ENCODE results near the gene MCEMP1.

Gene MCEMP1
- 0 reads per million in 2 donors for total RNA-seq

DNA sequence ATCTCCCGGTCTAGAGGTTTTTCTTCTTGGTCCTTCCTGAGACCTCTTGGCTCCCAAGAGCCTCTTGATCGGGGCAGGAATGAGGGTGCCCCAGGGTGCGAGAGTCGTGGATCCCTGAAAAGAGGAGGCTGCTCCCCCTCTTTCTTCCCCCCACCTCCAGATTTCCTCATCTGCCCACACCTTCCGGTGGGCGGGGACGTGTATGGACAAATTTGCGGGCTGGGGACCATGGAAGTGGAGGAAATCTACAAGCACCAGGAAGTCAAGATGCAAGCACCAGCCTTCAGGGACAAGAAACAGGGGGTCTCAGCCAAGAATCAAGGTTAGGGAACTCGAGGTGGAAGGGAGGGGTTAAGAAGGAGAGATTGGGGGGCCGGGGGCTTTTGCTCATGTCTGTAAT lies at the start of gene MCEMP1:
Gene MCEMP1 (plus strand): TSS at position 237 of the 400 bp plus-strand sequence. CDS start 31 bp downstream, at position 268.
- DNase-seq: no peak

DNA sequence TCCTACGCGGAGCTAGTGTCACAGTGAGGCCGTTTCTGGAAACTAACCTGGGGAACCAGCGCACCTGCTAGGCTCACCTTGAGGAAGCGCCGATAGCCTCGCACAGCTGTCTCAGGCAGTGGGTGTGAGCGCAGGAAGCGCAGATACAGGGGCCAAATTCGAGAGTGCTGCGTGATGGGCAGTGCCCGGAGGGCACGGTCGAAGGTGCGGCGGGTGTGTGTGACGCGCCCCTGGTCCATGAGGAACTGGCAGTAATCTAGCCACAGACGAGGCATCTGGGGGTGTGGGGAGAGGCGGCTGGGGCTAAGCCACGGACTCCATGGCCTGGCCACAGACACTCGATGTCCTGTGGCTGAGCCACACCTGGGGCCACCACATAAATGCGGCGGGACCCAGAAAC lies 49.7 kb upstream of the MCEMP1 start:
- DNase-seq: no peak

DNA sequence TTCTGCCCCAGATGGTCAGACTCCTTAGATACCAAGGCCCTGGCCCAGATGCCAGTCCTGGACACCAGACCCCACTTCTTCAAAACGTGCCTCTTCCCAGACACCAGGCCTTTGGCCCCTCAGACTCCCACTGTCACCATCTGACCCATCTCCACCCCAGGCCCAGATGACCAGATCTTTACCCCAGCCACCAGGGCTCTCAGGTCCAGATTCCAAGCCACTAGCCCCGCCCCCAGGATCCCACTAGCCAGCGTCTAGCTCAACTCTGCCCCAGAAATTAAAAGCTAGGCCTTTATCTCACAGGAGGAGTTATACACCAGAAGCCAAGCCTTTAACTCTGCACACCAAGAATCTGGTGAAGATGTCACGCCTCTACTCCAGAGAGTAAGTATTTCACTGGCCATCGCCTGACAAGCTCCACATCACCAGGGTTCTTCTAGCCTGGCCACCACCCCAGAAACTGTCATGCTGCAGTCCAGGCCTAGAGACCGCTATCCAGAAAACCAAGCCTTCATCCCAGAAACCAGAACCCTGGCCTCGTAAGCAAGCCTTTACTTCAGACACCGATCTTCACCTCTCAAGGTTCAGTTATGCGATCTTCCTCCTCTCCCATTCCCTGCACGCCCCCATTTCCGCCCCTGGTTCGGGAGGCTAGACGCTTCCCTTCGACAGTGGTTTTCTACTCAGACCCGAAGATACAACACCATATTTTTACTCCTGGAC lies 48.1 kb upstream of the MCEMP1 start:
- no peak for DNase-seq

- peak; percentile 87 for DNase-seq
These were observed 47.4 kb upstream of the MCEMP1 start, which contains the start of the genes PET100 and XAB2 for GRCh38 chr19:7629347-7630054. PET100 (plus strand) TSS chr19:7629793; CDS start chr19:7629834, 41 bp downstream. XAB2 (minus strand) TSS chr19:7629545; CDS start chr19:7629527, 18 bp downstream.

- no peak for DNase-seq
These were observed 45.3 kb upstream of the MCEMP1 start for GRCh38 chr19:7631577-7631976.

DNA sequence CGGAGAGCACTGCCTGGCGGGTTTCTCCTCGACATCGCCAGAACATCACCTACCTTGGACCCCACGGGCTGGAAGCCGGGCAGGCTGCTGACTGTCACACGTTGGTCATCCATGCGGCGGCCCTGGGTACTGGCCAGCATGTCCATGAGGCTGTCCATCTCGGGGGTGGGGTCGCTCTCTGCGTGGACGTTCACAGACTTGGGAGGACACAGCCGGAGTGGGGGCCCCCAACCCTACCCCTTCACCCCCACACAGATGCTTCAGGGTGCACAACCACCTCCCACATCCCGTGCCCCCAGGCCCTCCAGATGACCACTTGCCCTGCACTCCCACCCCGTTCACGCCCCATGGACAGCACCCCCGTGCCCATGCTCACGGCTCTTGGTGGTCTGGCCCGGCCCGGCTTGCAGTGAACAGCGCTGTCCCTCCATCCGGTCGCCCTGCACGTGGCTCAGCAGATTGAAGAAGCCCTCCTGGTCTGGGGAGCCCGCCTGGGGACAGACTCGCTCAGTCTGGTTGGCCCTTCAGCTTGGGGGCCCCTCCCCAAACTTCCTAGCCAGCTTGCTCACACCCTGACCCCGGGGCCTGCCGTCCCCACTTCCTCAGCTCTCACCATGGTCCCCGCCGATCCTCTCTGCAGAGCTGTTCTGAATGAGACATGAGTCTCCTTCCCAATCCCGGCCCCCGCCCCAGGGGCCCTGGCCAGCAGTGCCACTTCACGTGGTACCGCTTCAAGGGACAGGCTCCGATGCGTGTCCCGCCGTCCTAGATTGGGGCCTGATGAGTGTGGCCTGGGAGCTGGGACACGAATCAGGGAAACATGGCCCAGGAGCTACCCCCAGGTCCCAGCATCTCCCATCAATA lies 44.3 kb upstream of the MCEMP1 start:
- no peak for DNase-seq

DNA sequence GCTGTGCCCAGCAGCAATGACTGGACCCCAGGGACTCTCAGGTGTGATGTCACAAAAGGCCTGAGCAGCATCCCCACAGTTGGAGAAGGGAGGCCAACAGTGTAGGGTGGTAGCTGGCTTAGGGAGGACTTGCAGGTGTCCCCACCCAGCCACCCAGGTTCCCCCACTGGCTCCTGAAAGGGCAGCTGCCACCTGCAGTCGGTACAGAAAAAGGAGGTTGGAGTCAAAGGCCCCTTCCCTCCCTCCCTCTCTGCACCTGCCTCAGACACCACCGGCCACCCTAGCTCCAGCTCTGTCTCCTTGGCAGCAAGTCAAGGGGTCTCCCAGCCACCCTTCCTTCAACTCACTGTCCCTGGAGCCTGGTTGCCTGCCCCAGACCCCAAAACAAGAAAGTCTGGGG lies 43.2 kb upstream of the MCEMP1 start, which contains the start of gene PCP2:
Gene PCP2 (minus strand): TSS at position 22 of the 400 bp plus-strand sequence. CDS start 262 bp downstream, outside the sequence.
- DNase-seq: no peak

GRCh38 chr19:7635670-7636069 lies 41.2 kb upstream of the MCEMP1 start:
- no peak for DNase-seq

- DNase-seq: no peak
These were observed 40.6 kb upstream of the MCEMP1 start for GRCh38 chr19:7636317-7636690.

DNA sequence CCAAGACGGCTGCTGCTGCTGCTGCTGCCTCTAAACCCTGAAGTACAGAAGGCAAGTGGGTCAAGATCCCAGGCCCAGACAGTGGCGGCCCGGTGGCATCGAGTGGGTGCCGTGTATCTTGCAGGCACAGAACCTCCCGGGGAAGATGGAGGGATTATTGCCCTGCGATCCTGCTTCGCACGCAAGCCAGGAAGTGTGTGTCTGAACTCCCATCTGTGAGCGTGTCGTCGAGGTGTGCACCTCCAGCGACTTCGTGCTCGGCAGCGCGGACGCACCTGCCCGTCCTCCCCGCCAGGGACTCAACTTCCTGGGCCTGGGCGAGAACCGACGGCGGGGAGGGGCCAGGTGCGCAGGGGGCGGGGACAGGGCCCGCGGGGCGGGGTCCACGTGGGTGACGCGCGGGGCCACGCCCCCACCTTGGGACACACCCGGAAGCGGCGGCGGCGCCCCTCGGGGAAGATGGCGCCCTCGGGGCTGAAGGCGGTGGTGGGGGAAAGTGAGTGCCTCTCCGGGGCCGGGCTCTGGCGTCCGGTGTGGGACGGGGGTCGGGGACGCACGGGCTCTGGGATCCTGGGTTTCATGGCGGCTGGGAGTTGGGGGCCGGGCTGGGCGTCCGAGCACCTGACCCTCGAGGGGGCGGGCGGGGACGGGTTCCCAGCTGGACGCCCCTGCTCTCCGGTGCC lies 40.1 kb upstream of the MCEMP1 start, which contains the start of gene STXBP2:
Gene STXBP2 (plus strand): TSS at position 420 of the 683 bp plus-strand sequence. CDS start 40 bp downstream, at position 460.
- DNase-seq: peak; percentile 96

DNA sequence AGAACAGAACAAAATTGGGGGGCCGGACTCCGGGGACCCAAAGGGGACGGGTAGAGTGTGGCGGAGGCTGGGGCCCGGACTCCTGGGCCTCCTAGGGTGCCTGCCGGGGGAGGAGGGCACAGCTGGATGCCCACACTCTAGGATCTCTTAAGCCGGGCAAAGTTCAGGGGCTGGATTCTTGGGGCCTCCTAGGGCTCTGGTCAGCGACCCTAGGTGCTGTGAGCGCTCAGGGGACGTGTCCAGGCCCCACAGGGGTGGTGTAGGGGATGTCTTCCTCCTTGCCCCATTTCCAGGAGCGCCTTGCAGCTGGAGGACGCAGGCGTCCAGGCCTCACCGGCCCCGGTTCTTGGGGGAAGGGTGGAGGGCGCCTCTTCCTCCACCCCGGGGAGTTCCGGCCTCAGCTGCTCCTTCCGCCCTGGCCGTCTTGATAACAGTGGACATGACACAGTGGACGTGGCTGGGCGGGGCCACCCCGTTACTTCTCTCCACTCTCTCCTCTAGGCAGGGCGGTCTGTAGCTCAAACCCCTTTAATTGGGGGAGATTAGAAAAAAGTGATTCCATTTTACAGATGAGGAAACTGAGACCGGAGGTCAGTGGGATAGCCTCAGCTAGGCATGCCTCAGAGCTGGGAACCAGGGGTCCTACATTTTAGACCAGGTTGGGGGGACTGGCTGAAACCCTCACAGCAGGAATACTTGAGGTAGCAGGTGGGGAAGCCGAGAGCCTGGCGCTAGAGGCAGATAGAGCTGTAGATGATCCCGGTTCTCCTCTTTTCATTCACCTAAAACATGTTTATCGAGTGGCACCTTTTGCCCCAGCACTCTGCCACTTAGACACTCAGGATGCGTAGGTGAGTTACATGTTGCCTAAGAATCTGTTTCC lies 39.3 kb upstream of the MCEMP1 start:
- no peak for DNase-seq

DNA sequence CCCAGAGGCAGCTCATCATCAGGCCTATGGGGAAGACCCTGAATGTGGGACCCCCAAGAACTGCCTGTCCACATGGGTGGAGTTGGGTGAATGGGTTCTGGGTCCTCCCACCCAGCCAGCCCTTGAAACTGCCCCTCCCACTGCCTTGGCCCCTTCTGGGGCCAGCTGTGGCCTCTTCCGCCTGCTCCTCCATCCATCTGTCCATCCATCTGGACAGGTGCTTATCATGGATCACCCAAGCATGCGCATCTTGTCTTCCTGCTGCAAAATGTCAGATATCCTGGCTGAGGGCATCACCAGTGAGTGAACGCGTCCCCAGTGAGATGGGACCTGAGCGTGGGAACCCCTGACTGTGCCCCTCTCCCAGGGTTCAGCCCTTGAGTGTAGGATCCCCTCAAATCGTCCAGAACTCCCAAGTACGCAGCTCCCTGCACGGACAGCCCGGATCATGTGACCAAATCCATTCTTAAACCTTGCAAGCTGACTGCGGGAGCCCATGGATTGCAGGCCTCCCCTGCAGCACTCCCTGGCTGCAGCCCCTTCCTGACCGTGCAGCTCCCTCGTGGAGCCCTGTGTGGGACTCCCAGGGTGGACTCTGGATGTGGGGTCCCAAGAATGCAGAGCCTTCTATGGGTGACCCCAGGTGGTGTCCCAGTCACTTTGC lies 38.0 kb upstream of the MCEMP1 start:
- DNase-seq: no peak

DNA sequence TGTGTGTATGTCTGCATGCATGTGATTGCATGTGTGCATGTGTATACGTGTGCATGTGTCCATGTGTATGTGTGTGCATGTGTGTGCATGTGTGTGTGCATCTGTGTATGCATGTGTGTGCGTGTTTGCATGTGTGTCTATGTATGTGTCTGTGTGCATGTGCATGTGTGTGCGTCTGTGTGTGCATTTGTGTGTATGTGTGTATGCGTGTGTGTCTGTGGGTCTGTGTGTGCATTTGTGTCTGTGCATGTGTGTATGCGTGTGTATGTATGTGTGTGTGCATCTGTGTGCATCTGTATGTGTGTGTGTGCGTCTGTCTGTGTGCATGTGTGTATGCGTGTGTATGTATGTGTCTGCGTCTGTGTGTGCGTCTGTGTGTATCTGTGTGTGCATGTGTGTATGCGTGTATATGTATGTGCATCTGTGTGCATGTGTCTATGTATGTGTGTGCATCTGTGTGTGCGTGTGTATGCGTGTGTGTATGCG lies 37.0 kb upstream of the MCEMP1 start:
- no peak for DNase-seq

DNA sequence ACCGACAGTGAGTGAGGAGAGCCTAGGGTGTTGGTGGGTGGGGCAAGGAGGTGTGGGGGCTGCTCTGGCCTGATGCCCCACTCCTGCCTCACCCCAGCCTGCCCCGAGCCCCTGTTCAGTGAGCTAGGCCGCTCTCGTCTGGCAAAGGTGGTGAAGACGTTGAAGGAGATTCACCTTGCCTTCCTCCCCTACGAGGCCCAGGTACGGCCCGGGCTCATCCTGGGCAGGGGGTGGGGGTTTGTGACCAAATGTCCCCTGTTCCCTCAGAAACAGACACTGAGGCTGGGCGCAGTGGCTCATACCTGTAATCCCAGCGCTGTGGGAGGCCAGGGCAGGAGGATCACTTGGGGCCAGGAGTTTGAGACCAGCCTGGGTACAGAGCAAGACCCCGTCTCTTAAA lies 36.1 kb upstream of the MCEMP1 start:
- DNase-seq: no peak

DNA sequence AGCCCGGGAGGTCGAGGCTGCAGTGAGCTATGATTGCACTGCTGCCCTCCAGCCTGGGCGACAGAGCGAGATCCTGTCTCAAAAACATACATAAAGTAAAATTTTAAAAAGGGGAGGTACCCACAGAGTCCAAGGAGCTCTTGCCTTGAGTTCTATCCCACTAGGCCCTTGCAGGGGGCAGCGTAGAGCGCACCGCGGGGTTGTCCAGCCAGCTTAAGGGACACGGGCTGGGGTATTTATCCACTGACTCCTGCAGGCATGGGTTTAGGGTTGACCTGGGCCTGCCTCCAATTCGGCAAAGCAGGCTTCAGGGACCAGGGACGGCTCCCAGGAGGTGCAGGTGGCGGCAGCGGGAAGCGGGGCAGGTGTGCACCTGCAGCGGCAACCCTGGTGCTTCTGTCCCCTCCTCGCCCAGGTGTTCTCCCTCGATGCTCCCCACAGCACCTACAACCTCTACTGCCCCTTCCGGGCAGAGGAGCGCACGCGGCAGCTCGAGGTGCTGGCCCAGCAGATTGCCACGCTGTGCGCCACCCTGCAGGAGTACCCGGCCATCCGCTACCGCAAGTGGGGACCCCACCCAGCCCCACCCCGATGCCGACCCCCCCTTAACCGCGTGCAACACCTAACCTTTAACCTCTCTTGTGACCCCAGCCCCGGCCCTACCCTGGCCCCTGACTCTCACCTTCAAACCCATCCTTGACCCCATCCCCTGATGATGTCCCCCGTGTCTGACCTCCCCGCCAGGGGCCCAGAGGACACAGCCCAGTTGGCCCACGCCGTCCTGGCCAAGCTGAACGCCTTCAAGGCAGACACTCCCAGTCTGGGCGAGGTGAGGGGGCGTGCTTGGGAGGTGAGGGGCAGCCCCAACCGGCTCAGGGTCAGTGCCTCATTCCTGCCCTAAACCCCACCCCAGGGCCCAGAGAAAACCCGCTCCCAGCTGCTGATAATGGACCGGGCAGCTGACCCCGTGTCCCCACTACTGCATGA lies 35.3 kb upstream of the MCEMP1 start:
- DNase-seq: no peak

GRCh38 chr19:7642295-7643030 lies 34.4 kb upstream of the MCEMP1 start:
- DNase-seq: no peak

GRCh38 chr19:7643031-7643415 lies 33.9 kb upstream of the MCEMP1 start:
- DNase-seq: no peak
